ENCODE data around the gene PLSCR2.
"Not testable (repeated sequence)": the region's sequence is repeated elsewhere in the genome, so short reads cannot be mapped to it uniquely, and the experiment has no call there.

PLSCR2 gene

GRCh38 chr3:146476094-146476740, 6.9 kb upstream of the PLSCR2 start:
- Histone ChIP-seq H3F3A (ENCODE audit: low read depth) (no peaks in the 10 kb centered on the region), H3K9me2 (replicated peaks; ENCODE audit: low read depth, low read length) (no peaks in the 10 kb centered on the region), H3K4me3 (ENCODE audit: low read length, poor library complexity, severe bottlenecking) (no peak overlapping the region), H3K9ac (ENCODE audit: low read depth, low read length, poor library complexity, severe bottlenecking) (no peak overlapping the region), H3K27me3 (ENCODE audit: insufficient read depth, low read length, poor library complexity, severe bottlenecking) (no peaks in the 10 kb centered on the region), H2AFZ (ENCODE audit: low read length) (no peak overlapping the region), H4K20me1 (ENCODE audit: insufficient read depth, low read length, poor library complexity, severe bottlenecking) (no peaks in the 10 kb centered on the region), H3K4me2 (ENCODE audit: low read depth, low read length, poor library complexity, severe bottlenecking) (no peak overlapping the region), H3K9me3 (ENCODE audit: insufficient read depth, low read depth, low read length) (no peaks in the 10 kb centered on the region), H3K4me1 (ENCODE audit: insufficient read depth, low read length, poor library complexity, severe bottlenecking) (no peaks in the 10 kb centered on the region), H3K79me2 (ENCODE audit: insufficient read depth, low read length) (no peaks in the 10 kb centered on the region), H3K36me3 (ENCODE audit: insufficient read depth, low read length) (no peaks in the 10 kb centered on the region)
- no peak for TF ChIP-seq EZH2phosphoT487 (IDR thresholded peaks at IDR 0.05; ENCODE audit: borderline replicate concordance)
- TF ChIP-seq CTCF (conservative IDR thresholded peaks at IDR 0.05; ENCODE audit: low read length): no peak

- H3K9me2 ChIP-seq (replicated peaks; ENCODE audit: low read depth, low read length); H3K79me2 ChIP-seq (ENCODE audit: insufficient read depth, low read length); H2AFZ ChIP-seq (ENCODE audit: low read length); H3K9ac ChIP-seq (ENCODE audit: low read depth, low read length, poor library complexity, severe bottlenecking); H4K20me1 ChIP-seq (ENCODE audit: insufficient read depth, low read length, poor library complexity, severe bottlenecking); H3K27me3 ChIP-seq (ENCODE audit: insufficient read depth, low read length, poor library complexity, severe bottlenecking); H3K36me3 ChIP-seq (ENCODE audit: insufficient read depth, low read length); H3K4me3 ChIP-seq (ENCODE audit: low read length, poor library complexity, severe bottlenecking); H3K9me3 ChIP-seq (ENCODE audit: insufficient read depth, low read depth, low read length); H3K4me2 ChIP-seq (ENCODE audit: low read depth, low read length, poor library complexity, severe bottlenecking); H3F3A ChIP-seq (ENCODE audit: low read depth); H3K4me1 ChIP-seq (ENCODE audit: insufficient read depth, low read length, poor library complexity, severe bottlenecking): not testable (repeated sequence)
Measured at GRCh38 chr3:146474976-146475375, 5.6 kb upstream of the PLSCR2 start.

DNA sequence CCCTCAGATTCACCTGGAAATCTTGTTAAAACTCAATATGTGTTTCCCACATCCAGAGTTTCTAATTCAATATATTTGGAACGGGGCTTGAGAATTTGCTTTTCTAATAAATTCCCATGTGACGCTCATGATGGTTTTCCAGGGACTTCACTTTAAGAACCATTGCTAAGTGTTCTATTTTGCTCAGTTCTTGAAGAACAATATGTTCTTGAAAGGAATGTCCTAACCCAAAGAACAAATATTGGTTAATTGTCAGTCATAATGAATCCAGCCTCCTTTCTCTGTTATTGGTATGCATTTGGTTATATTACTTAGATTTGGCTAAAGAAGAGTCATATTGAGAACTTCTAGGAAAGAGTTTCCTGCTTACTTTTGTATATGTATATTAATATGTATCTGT, 4.4 kb upstream of the PLSCR2 start:
- H3K36me3 ChIP-seq (ENCODE audit: insufficient read depth, low read length): no peaks in the 10 kb centered on the region
- H3F3A ChIP-seq (ENCODE audit: low read depth): no peaks in the 10 kb centered on the region
- H3K79me2 ChIP-seq (ENCODE audit: insufficient read depth, low read length): no peaks in the 10 kb centered on the region
- no peaks in the 10 kb centered on the region for H3K9me2 ChIP-seq (replicated peaks; ENCODE audit: low read depth, low read length)
- H3K9ac ChIP-seq (ENCODE audit: low read depth, low read length, poor library complexity, severe bottlenecking): no peak overlapping the region
- no peaks in the 10 kb centered on the region for H4K20me1 ChIP-seq (ENCODE audit: insufficient read depth, low read length, poor library complexity, severe bottlenecking)
- H3K4me2 ChIP-seq (ENCODE audit: low read depth, low read length, poor library complexity, severe bottlenecking): no peak overlapping the region
- H3K27me3 ChIP-seq (ENCODE audit: insufficient read depth, low read length, poor library complexity, severe bottlenecking): no peaks in the 10 kb centered on the region
- H2AFZ ChIP-seq (ENCODE audit: low read length): no peak overlapping the region
- H3K9me3 ChIP-seq (ENCODE audit: insufficient read depth, low read depth, low read length): no peaks in the 10 kb centered on the region
- TF ChIP-seq CTCF (conservative IDR thresholded peaks at IDR 0.05; ENCODE audit: low read length): no peak
- no peak for TF ChIP-seq EZH2phosphoT487 (IDR thresholded peaks at IDR 0.05; ENCODE audit: borderline replicate concordance)
- H3K4me1 ChIP-seq (ENCODE audit: insufficient read depth, low read length, poor library complexity, severe bottlenecking): no peaks in the 10 kb centered on the region
- H3K4me3 ChIP-seq (ENCODE audit: low read length, poor library complexity, severe bottlenecking): no peak overlapping the region

DNA sequence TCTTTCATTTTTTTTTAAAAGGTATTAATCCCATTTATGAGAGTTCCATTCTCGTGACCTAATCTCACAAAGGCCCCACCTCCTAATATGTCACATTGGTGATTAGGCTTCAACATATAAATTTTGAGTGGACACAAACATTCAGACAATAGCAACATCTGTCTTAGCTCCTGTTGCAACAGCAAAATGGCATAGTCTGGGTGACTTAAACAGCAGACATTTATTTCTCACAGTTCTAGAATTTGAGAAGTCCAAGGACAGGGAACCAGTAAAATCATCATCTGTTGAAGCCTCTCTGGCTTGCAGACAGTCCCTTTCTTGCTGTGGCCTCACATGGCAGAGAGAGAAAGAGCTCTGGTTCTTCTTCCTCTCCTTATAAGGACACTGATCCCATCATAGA, 3.2 kb upstream of the PLSCR2 start:
- TF ChIP-seq CTCF (conservative IDR thresholded peaks at IDR 0.05; ENCODE audit: low read length) (no peak), EZH2phosphoT487 (IDR thresholded peaks at IDR 0.05; ENCODE audit: borderline replicate concordance) (no peak)
- H3K36me3 ChIP-seq (ENCODE audit: insufficient read depth, low read length): no peaks in the 10 kb centered on the region
- H3K9me2 ChIP-seq (replicated peaks; ENCODE audit: low read depth, low read length): no peaks in the 10 kb centered on the region
- H3K4me1 ChIP-seq (ENCODE audit: insufficient read depth, low read length, poor library complexity, severe bottlenecking): no peaks in the 10 kb centered on the region
- no peaks in the 10 kb centered on the region for H3F3A ChIP-seq (ENCODE audit: low read depth)
- H3K4me2 ChIP-seq (ENCODE audit: low read depth, low read length, poor library complexity, severe bottlenecking): no peak overlapping the region
- H3K9me3 ChIP-seq (ENCODE audit: insufficient read depth, low read depth, low read length): no peaks in the 10 kb centered on the region
- H2AFZ ChIP-seq (ENCODE audit: low read length): no peak overlapping the region
- H3K9ac ChIP-seq (ENCODE audit: low read depth, low read length, poor library complexity, severe bottlenecking): no peak overlapping the region
- H3K27me3 ChIP-seq (ENCODE audit: insufficient read depth, low read length, poor library complexity, severe bottlenecking): no peaks in the 10 kb centered on the region
- no peaks in the 10 kb centered on the region for H4K20me1 ChIP-seq (ENCODE audit: insufficient read depth, low read length, poor library complexity, severe bottlenecking)
- no peaks in the 10 kb centered on the region for H3K79me2 ChIP-seq (ENCODE audit: insufficient read depth, low read length)
- H3K4me3 ChIP-seq (ENCODE audit: low read length, poor library complexity, severe bottlenecking): no peak overlapping the region
